HEK293 (cell line): ENCODE measurements around the gene SLC25A19.

Source experiments
- CTCF ChIA-PET: fragments of 350-600 bp; formaldehyde crosslinking; extraction: SDS; loops from one replicate; lab custom pipeline; 2021; ENCODE audit warnings: antibody characterized with exemption; lab: Yijun Ruan, JAX
- POLR2A ChIA-PET: fragments of 300-600 bp; formaldehyde crosslinking; extraction: SDS; loops from one replicate; lab custom pipeline; 2020; ENCODE audit warnings: antibody characterized with exemption, inconsistent platforms; lab: Yijun Ruan, JAX
- H3K27ac ChIP-seq: fragments of 200-500 bp; sonication (Bioruptor generic); 2 replicates; pipeline ENCODE4 v1.5.1; 2014; ENCODE audit warnings: low read depth, low read length, control low read depth, inconsistent platforms; ENCODE audit errors: extremely low read depth
- H3K36me3 ChIP-seq, 2 experiments: fragments of 200-500 bp in 1 of 2; sonication (Bioruptor generic) in 1 of 2; 1 replicate in 1 of 2; 2 replicates in 1 of 2; pipeline ENCODE4 v1.5.1; 2014 to 2017; ENCODE audit warnings: inconsistent platforms in 2 of 2, low read length in 2 of 2; ENCODE audit not compliant: control insufficient read depth in 2 of 2, insufficient read depth in 1 of 2
- H3K4me1 ChIP-seq: fragments of 200-500 bp; sonication (Bioruptor generic); 2 replicates; pipeline ENCODE4 v1.5.1; 2014; ENCODE audit warnings: mild to moderate bottlenecking, low read length, inconsistent platforms; ENCODE audit not compliant: control insufficient read depth, insufficient read depth
- H3K4me3 ChIP-seq: 2 replicates; pipeline ENCODE4 v1.5.1; 2011; ENCODE audit warnings: low read depth, mild to moderate bottlenecking, control low read depth, low read length, moderate library complexity
- H3K9me3 ChIP-seq: fragments of 200-500 bp; sonication (Bioruptor generic); 2 replicates; pipeline ENCODE4 v1.5.1; 2014; ENCODE audit warnings: low read depth, low read length, inconsistent platforms; ENCODE audit not compliant: control insufficient read depth, insufficient read depth
- GLI2 ChIP-seq: fragments of 450-650 bp; formaldehyde crosslinking; IDR thresholded peaks from 2 replicates; pipeline ENCODE4; 2017; ENCODE audit warnings: missing biosample characterization, missing genetic modification characterization, low read depth, borderline replicate concordance
- GLIS1 ChIP-seq: fragments of 450-650 bp; formaldehyde crosslinking; IDR thresholded peaks from 2 replicates; pipeline ENCODE4 v1.5.1; 2016; ENCODE audit warnings: missing biosample characterization, missing genetic modification characterization
- GLIS2 ChIP-seq: fragments of 450-650 bp; formaldehyde crosslinking; IDR thresholded peaks from 2 replicates; pipeline ENCODE4 v1.5.1; 2016; ENCODE audit warnings: missing biosample characterization, missing genetic modification characterization
- IKZF3 ChIP-seq: fragments of 450-650 bp; IDR thresholded peaks from 2 replicates; pipeline ENCODE4 v1.5.0; 2018; ENCODE audit warnings: missing biosample characterization, mild to moderate bottlenecking, missing genetic modification characterization, moderate library complexity
- SP7 ChIP-seq: fragments of 450-650 bp; formaldehyde crosslinking; IDR thresholded peaks from 2 replicates; pipeline ENCODE4 v1.5.1; 2016; ENCODE audit warnings: missing biosample characterization, missing genetic modification characterization
- ZBTB17 ChIP-seq: fragments of 450-650 bp; formaldehyde crosslinking; IDR thresholded peaks from 2 replicates; pipeline ENCODE4 v1.5.1; 2016; ENCODE audit warnings: missing biosample characterization, missing genetic modification characterization
- ZBTB8A ChIP-seq: fragments of 450-650 bp; formaldehyde crosslinking; IDR thresholded peaks from 2 replicates; pipeline ENCODE4 v1.5.1; 2016; ENCODE audit warnings: missing biosample characterization, missing genetic modification characterization
- ZEB2 ChIP-seq: fragments of 450-650 bp; formaldehyde crosslinking; IDR thresholded peaks from 2 replicates; pipeline ENCODE4 v1.5.1; 2016; ENCODE audit warnings: missing biosample characterization, missing genetic modification characterization
- ZNF121 ChIP-seq: fragments of 450-650 bp; formaldehyde crosslinking; IDR thresholded peaks from 2 replicates; pipeline ENCODE4 v1.5.1; 2016; ENCODE audit warnings: missing biosample characterization, missing genetic modification characterization
- ZNF132 ChIP-seq: fragments of 450-650 bp; formaldehyde crosslinking; IDR thresholded peaks from 2 replicates; pipeline ENCODE4 v1.5.1; 2017; ENCODE audit warnings: missing biosample characterization, missing genetic modification characterization, borderline replicate concordance
- ZNF174 ChIP-seq: fragments of 450-650 bp; formaldehyde crosslinking; IDR thresholded peaks from 2 replicates; pipeline ENCODE4 v1.5.0; 2017; ENCODE audit warnings: missing biosample characterization, mild to moderate bottlenecking, missing genetic modification characterization
- ZNF335 ChIP-seq: fragments of 450-650 bp; formaldehyde crosslinking; conservative IDR thresholded peaks from 2 replicates; pipeline ENCODE4 v1.5.1; 2016; ENCODE audit warnings: missing biosample characterization, missing genetic modification characterization
- ZNF48 ChIP-seq: fragments of 450-650 bp; formaldehyde crosslinking; IDR thresholded peaks from 2 replicates; pipeline ENCODE4 v1.5.1; 2016; ENCODE audit warnings: missing biosample characterization, missing genetic modification characterization
- ZNF530 ChIP-seq: fragments of 450-650 bp; formaldehyde crosslinking; IDR thresholded peaks from 2 replicates; pipeline ENCODE4 v1.5.1; 2016; ENCODE audit warnings: low read depth, missing biosample characterization, missing genetic modification characterization
- ZNF548 ChIP-seq: fragments of 450-650 bp; formaldehyde crosslinking; IDR thresholded peaks from 2 replicates; pipeline ENCODE4 v1.5.1; 2016; ENCODE audit warnings: missing biosample characterization, missing genetic modification characterization
- ZNF600 ChIP-seq: fragments of 450-650 bp; formaldehyde crosslinking; IDR thresholded peaks from 2 replicates; pipeline ENCODE4 v1.5.1; 2016; ENCODE audit warnings: missing biosample characterization, missing genetic modification characterization
- ZNF623 ChIP-seq: fragments of 450-650 bp; formaldehyde crosslinking; IDR thresholded peaks from 2 replicates; pipeline ENCODE4 v1.5.1; 2016; ENCODE audit warnings: missing biosample characterization, missing genetic modification characterization
- ZNF654 ChIP-seq: fragments of 450-650 bp; formaldehyde crosslinking; IDR thresholded peaks from 2 replicates; pipeline ENCODE4 v1.5.1; 2016; ENCODE audit warnings: low read depth, missing biosample characterization, missing genetic modification characterization
- ZNF660 ChIP-seq: fragments of 450-650 bp; IDR thresholded peaks from 2 replicates; pipeline ENCODE4 v1.5.1; 2018; ENCODE audit warnings: missing biosample characterization, mild to moderate bottlenecking, missing genetic modification characterization
- TF ChIP-seq, protein P1 (sequence below): fragments of 450-650 bp; formaldehyde crosslinking; IDR thresholded peaks from 2 replicates; pipeline ENCODE4; 2016; ENCODE audit warnings: missing biosample characterization, missing genetic modification characterization
- TF ChIP-seq, protein P2 (sequence below): fragments of 450-650 bp; formaldehyde crosslinking; IDR thresholded peaks from 2 replicates; pipeline ENCODE4 v1.5.1; 2016; ENCODE audit warnings: missing biosample characterization, missing genetic modification characterization
- TF ChIP-seq, protein P3 (sequence below): fragments of 450-650 bp; formaldehyde crosslinking; IDR thresholded peaks from 2 replicates; pipeline ENCODE4 v1.5.1; 2016; ENCODE audit warnings: missing biosample characterization, missing genetic modification characterization
- TF ChIP-seq, protein P4 (sequence below): fragments of 450-650 bp; formaldehyde crosslinking; optimal IDR thresholded peaks from 2 replicates; pipeline ENCODE3; 2016; ENCODE audit warnings: missing biosample characterization, mild to moderate bottlenecking, missing genetic modification characterization

Gene SLC25A19

DNA sequence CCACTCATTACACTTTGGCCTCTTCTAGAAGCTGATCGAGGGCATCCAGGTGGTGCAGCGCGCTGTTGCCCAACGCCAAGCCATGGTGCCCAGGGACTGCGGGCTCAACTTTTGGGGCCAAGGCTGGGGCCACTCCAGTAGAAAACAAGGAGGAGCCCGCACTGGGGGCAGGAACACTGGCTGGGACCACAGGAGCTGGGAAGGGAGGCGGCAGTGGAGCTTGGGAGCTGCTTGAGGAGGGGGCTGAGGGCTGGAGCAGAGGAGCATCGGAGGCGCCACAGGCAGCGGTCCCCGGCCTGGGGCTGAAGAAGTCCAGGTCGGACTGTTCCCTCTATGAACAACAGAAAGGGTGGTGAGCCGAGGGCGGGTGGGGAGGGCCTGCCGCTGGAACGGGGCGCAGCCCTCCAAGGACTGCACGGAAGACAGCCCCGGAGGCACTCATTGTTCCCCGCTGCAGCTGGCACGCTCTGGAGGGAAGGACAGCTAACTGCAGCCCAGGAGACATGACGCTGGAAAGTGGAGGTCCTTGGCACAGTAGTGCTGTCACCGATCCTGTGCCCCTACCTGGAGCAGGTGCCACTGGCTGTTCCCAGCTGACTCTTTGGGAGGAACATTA lies 49.3 kb downstream of the SLC25A19 start:
- Histone ChIP-seq H3K27ac (peak overlapping the region; percentile 47; the same call in 1 of the 2 replicates), H3K4me1 (no peaks in the 10 kb centered on the region), H3K4me3 (no peak overlapping the region), H3K9me3 (no peaks in the 10 kb centered on the region), H3K36me3 (peaks cover 35 to 100% of the 10 kb centered on the region in 2 experiments)
- ChIA-PET POLR2A (interaction anchor here (0.6 to 3.5 kb wide), 8 partner anchors 10 to 166 kb away, joined by 3 to 26 read pairs (median 4); partner anchors contain the start of genes GGA3, GRB2, MIF4GD and MRPS7), CTCF (interaction anchor here (0.6 to 7.4 kb wide), 42 partner anchors 9 to 1060 kb away, joined by 3 to 74 read pairs (median 4); partner anchors contain the start of genes GGA3, MIF4GD, MRPS7 and TSEN54)
- peak; percentile 38 for TF ChIP-seq ZNF335 (tag by site-specific recombination)
- TF ChIP-seq, protein P1, sequence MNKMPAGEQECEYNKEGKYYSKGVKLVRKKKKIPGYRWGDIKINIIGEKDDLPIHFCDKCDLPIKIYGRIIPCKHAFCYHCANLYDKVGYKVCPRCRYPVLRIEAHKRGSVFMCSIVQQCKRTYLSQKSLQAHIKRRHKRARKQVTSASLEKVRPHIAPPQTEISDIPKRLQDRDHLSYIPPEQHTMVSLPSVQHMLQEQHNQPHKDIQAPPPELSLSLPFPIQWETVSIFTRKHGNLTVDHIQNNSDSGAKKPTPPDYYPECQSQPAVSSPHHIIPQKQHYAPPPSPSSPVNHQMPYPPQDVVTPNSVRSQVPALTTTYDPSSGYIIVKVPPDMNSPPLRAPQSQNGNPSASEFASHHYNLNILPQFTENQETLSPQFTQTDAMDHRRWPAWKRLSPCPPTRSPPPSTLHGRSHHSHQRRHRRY: no peak
- TF ChIP-seq, protein P2, sequence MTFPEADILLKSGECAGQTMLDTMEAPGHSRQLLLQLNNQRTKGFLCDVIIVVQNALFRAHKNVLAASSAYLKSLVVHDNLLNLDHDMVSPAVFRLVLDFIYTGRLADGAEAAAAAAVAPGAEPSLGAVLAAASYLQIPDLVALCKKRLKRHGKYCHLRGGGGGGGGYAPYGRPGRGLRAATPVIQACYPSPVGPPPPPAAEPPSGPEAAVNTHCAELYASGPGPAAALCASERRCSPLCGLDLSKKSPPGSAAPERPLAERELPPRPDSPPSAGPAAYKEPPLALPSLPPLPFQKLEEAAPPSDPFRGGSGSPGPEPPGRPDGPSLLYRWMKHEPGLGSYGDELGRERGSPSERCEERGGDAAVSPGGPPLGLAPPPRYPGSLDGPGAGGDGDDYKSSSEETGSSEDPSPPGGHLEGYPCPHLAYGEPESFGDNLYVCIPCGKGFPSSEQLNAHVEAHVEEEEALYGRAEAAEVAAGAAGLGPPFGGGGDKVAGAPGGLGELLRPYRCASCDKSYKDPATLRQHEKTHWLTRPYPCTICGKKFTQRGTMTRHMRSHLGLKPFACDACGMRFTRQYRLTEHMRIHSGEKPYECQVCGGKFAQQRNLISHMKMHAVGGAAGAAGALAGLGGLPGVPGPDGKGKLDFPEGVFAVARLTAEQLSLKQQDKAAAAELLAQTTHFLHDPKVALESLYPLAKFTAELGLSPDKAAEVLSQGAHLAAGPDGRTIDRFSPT: 0 out of 2 replicates have a peak, but pooled peaks have one; percentile 30

DNA sequence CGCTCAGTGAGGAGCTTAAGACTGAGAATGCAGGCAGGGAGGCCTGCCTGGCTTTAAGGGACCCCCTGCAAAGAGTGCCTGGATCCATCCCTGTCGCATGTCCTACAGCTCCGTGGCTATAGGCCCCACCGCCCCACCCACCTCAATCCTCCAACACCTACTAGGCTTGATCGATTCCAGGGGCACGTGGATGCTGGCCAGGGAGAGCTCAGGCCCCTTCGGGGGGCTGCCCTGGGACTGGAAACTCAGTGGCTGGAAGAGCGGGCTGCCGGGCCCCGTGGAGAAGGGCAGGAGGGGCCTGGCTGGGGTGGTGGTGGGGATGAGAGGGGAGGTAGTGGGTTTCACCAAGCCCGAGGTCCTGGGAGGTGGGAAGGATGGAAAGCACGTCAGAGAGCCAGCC lies 50.0 kb downstream of the SLC25A19 start:
- ChIA-PET CTCF (interaction anchor here (0.5 to 7.4 kb wide), 19 partner anchors 9 to 1061 kb away, joined by 3 to 74 read pairs (median 9); partner anchors contain the start of genes GGA3, GRB2, MIF4GD and MRPS7), POLR2A (interaction anchor here (1.2 to 3.5 kb wide), 4 partner anchors 10 to 167 kb away, joined by 3 to 26 read pairs (median 10); partner anchors contain the start of genes GRB2 and MIF4GD)
- Histone ChIP-seq H3K36me3 (peaks cover 41 to 100% of the 10 kb centered on the region in 2 experiments), H3K27ac (no peak overlapping the region), H3K4me1 (no peaks in the 10 kb centered on the region), H3K4me3 (no peak overlapping the region), H3K9me3 (no peaks in the 10 kb centered on the region)
- TF ChIP-seq GLI2 (tag by site-specific recombination): no peak
- no peak for TF ChIP-seq ZBTB8A (tag by site-specific recombination)
- no peak for TF ChIP-seq ZNF132 (tag by site-specific recombination)
- TF ChIP-seq GLIS1 (tag by site-specific recombination): peak; percentile 83
- TF ChIP-seq ZNF174 (tag by site-specific recombination): no peak
- no peak for TF ChIP-seq ZNF121 (tag by site-specific recombination)
- TF ChIP-seq ZNF623 (tag by site-specific recombination): no peak
- TF ChIP-seq ZNF548 (tag by site-specific recombination): no peak
- 0 out of 2 replicates have a peak, but pooled peaks have one; percentile 54 for TF ChIP-seq GLIS2 (tag by site-specific recombination)

DNA sequence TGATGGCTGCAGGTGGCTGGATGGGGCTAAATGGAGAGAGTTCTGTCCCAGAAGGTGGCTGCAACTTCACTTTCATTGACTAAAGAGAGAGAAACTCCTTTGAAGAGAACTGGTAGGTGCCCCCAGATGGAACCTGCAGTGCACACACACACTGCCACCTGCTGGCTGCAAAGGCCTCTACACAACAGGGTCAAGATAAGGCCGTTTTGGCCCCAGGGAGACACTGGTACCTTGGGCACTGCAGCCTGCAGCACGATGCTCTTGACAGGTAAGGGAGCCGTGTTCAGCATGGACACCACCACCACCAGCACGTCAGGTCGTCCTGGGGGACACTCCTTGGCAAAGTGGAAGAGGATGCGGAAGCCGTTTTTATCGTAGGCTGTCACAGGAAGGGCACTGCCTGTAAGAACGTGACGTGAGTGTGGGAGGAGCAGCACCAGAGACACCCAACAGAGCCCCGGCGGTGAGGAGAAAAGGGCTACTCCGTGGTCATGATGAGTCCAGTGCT lies 50.5 kb downstream of the SLC25A19 start:
- H3K4me3 ChIP-seq: no peak overlapping the region
- peaks cover 45 to 98% of the 10 kb centered on the region in 2 experiments for H3K36me3 ChIP-seq
- no peak overlapping the region for H3K27ac ChIP-seq
- CTCF ChIA-PET: interaction anchor here (0.5 to 7.4 kb wide), 17 partner anchors 9 to 509 kb away, joined by 3 to 74 read pairs (median 7); partner anchors contain the start of genes GGA3, GRB2, MIF4GD and MRPS7
- POLR2A ChIA-PET: interaction anchor here (1.2 to 3.5 kb wide), 5 partner anchors 9 to 167 kb away, joined by 3 to 26 read pairs (median 4); partner anchors contain the start of genes GRB2, MIF4GD and SLC25A19
- no peaks in the 10 kb centered on the region for H3K4me1 ChIP-seq
- no peaks in the 10 kb centered on the region for H3K9me3 ChIP-seq
- TF ChIP-seq ZNF48 (tag by site-specific recombination): no peak
- peak; percentile 64 for TF ChIP-seq ZNF654 (tag by site-specific recombination)
- TF ChIP-seq, protein P3, sequence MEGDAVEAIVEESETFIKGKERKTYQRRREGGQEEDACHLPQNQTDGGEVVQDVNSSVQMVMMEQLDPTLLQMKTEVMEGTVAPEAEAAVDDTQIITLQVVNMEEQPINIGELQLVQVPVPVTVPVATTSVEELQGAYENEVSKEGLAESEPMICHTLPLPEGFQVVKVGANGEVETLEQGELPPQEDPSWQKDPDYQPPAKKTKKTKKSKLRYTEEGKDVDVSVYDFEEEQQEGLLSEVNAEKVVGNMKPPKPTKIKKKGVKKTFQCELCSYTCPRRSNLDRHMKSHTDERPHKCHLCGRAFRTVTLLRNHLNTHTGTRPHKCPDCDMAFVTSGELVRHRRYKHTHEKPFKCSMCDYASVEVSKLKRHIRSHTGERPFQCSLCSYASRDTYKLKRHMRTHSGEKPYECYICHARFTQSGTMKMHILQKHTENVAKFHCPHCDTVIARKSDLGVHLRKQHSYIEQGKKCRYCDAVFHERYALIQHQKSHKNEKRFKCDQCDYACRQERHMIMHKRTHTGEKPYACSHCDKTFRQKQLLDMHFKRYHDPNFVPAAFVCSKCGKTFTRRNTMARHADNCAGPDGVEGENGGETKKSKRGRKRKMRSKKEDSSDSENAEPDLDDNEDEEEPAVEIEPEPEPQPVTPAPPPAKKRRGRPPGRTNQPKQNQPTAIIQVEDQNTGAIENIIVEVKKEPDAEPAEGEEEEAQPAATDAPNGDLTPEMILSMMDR (tag by site-specific recombination): peak; percentile 86
- peak; percentile 43; the same call in 1 of the 2 replicates for TF ChIP-seq ZBTB17
- peak; percentile 50; the same call in 1 of the 2 replicates for TF ChIP-seq ZEB2 (tag by site-specific recombination)
- TF ChIP-seq IKZF3 (tag by site-specific recombination): no peak
- peak; percentile 85 for TF ChIP-seq ZNF600 (tag by site-specific recombination)
- no peak for TF ChIP-seq ZNF623 (tag by site-specific recombination)
- TF ChIP-seq, protein P4, sequence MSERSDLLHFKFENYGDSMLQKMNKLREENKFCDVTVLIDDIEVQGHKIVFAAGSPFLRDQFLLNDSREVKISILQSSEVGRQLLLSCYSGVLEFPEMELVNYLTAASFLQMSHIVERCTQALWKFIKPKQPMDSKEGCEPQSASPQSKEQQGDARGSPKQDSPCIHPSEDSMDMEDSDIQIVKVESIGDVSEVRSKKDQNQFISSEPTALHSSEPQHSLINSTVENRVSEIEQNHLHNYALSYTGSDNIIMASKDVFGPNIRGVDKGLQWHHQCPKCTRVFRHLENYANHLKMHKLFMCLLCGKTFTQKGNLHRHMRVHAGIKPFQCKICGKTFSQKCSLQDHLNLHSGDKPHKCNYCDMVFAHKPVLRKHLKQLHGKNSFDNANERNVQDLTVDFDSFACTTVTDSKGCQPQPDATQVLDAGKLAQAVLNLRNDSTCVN: no peak
- no peak for TF ChIP-seq ZNF530 (tag by site-specific recombination)
- TF ChIP-seq ZNF660: peak; percentile 45; the same call in 1 of the 2 replicates
- TF ChIP-seq SP7 (tag by site-specific recombination): 0 out of 2 replicates have a peak, but pooled peaks have one; percentile 13
